Muscle layer of duodenum (tissue), 2 donors: ENCODE measurements around the gene USHBP1.

Source experiments
- H3K27ac ChIP-seq: one replicate; pipeline ENCODE4 v1.7.0; 2013; ENCODE audit warnings: mild to moderate bottlenecking, low read length
- H3K27me3 ChIP-seq: one replicate; pipeline ENCODE4 v1.7.0; 2013; ENCODE audit warnings: low read depth, mild to moderate bottlenecking, control low read depth, low read length
- H3K36me3 ChIP-seq, 2 donors: one replicate each; pipeline ENCODE4 v1.7.0; 2013; ENCODE audit warnings: low read length in 2 of 2, control low read depth in 1 of 2, mild to moderate bottlenecking in 1 of 2; ENCODE audit not compliant: insufficient read depth in 2 of 2, control insufficient read depth in 1 of 2
- H3K4me1 ChIP-seq, 2 donors: one replicate each; pipeline ENCODE4 v1.7.0; 2013; ENCODE audit warnings: low read length in 2 of 2, mild to moderate bottlenecking in 2 of 2, control low read depth in 1 of 2, moderate library complexity in 1 of 2; ENCODE audit not compliant: insufficient read depth in 2 of 2, control insufficient read depth in 1 of 2
- H3K4me3 ChIP-seq, 2 donors: one replicate each; pipeline ENCODE4 v1.7.0; 2013; ENCODE audit warnings: low read length in 2 of 2, low read depth in 1 of 2, mild to moderate bottlenecking in 1 of 2
- H3K9me3 ChIP-seq, 2 donors: one replicate each; pipeline ENCODE4 v1.7.0; 2013; ENCODE audit warnings: low read length in 2 of 2, control low read depth in 1 of 2, mild to moderate bottlenecking in 1 of 2; ENCODE audit not compliant: control insufficient read depth in 1 of 2
- donor health status: healthy.

The USHBP1 gene

GRCh38 chr19:17215127-17215971 lies 49.2 kb downstream of the USHBP1 start, which contains the start of gene USE1:
Gene USE1, plus strand, starts transcription at chr19:17215357. Its CDS starts 49 bp downstream, at chr19:17215406.
- H3K36me3 ChIP-seq, result peaks cover 5 to 47% of the 10 kb centered on the region in 2 donors
- peak within 1 kb of the TSS; percentile 58 to 70 for H3K4me3 ChIP-seq
- no peaks in the 10 kb centered on the region for H3K27me3 ChIP-seq
- H3K9me3 ChIP-seq, result no peaks in the 10 kb centered on the region
- H3K4me1 ChIP-seq, result peaks cover 3 to 15% of the 10 kb centered on the region in 2 donors
- peak within 1 kb of the TSS; percentile 37 for H3K27ac ChIP-seq

- Histone ChIP-seq H3K27ac (peak overlapping the region; percentile 37), H3K36me3 (peaks cover 6 to 54% of the 10 kb centered on the region in 2 donors), H3K4me1 (peaks cover 3 to 12% of the 10 kb centered on the region in 2 donors), H3K4me3 (peak overlapping the region; percentile 58 to 70), H3K9me3 (no peaks in the 10 kb centered on the region), H3K27me3 (no peaks in the 10 kb centered on the region)
These were observed 49.9 kb downstream of the USHBP1 start for GRCh38 chr19:17214508-17215126.

GRCh38 chr19:17213334-17213733 lies 51.2 kb downstream of the USHBP1 start:
- H3K36me3 ChIP-seq, result peaks cover 11 to 58% of the 10 kb centered on the region in 2 donors

GRCh38 chr19:17211547-17212446 lies 52.7 kb downstream of the USHBP1 start:
- Histone ChIP-seq H3K27ac (no peak overlapping the region), H3K36me3 (peaks cover 11 to 50% of the 10 kb centered on the region in 2 donors), H3K27me3 (no peaks in the 10 kb centered on the region), H3K9me3 (no peaks in the 10 kb centered on the region), H3K4me3 (no peak overlapping the region), H3K4me1 (peaks cover 3 to 12% of the 10 kb centered on the region in 2 donors)

More at GRCh38 chr19:17213334-17213733, 51.2 kb downstream of the USHBP1 start:
- no peaks in the 10 kb centered on the region for H3K27me3 ChIP-seq
- no peak overlapping the region for H3K27ac ChIP-seq
- H3K9me3 ChIP-seq, result no peaks in the 10 kb centered on the region
- H3K4me1 ChIP-seq, result peaks cover 3 to 12% of the 10 kb centered on the region in 2 donors
- no peak overlapping the region for H3K4me3 ChIP-seq

- Histone ChIP-seq H3K36me3 (peaks cover 16 to 63% of the 10 kb centered on the region in 2 donors), H3K27ac (no peak overlapping the region), H3K4me1 (peaks cover 3 to 5% of the 10 kb centered on the region in 2 donors)
These were observed 54.2 kb downstream of the USHBP1 start for GRCh38 chr19:17210296-17210695.

GRCh38 chr19:17209126-17210036 lies 55.2 kb downstream of the USHBP1 start:
- H3K27me3 ChIP-seq, result no peaks in the 10 kb centered on the region
- H3K9me3 ChIP-seq, result no peaks in the 10 kb centered on the region
- peaks cover 0 to under 1% of the 10 kb centered on the region in 2 donors for H3K4me1 ChIP-seq
- H3K4me3 ChIP-seq, result no peak overlapping the region
- H3K27ac ChIP-seq, result no peak overlapping the region
- peaks cover 19 to 67% of the 10 kb centered on the region in 2 donors for H3K36me3 ChIP-seq

More at GRCh38 chr19:17210296-17210695, 54.2 kb downstream of the USHBP1 start:
- no peaks in the 10 kb centered on the region for H3K27me3 ChIP-seq
- H3K9me3 ChIP-seq, result no peaks in the 10 kb centered on the region
- no peak overlapping the region for H3K4me3 ChIP-seq

GRCh38 chr19:17206736-17207581 lies 57.6 kb downstream of the USHBP1 start:
- no peaks in the 10 kb centered on the region for H3K9me3 ChIP-seq
- no peak overlapping the region for H3K4me3 ChIP-seq
- H3K4me1 ChIP-seq, result no peaks in the 10 kb centered on the region
- no peak overlapping the region for H3K27ac ChIP-seq
- no peaks in the 10 kb centered on the region for H3K27me3 ChIP-seq
- H3K36me3 ChIP-seq, result peaks cover 35 to 78% of the 10 kb centered on the region in 2 donors

GRCh38 chr19:17205237-17206140 lies 59.1 kb downstream of the USHBP1 start:
- H3K36me3 ChIP-seq, result peaks cover 46 to 80% of the 10 kb centered on the region in 2 donors
- no peak overlapping the region for H3K27ac ChIP-seq

GRCh38 chr19:17202713-17203112 lies 61.8 kb downstream of the USHBP1 start:
- Histone ChIP-seq H3K4me3 (no peak overlapping the region), H3K4me1 (no peaks in the 10 kb centered on the region), H3K27ac (no peak overlapping the region), H3K36me3 (peaks cover 47 to 78% of the 10 kb centered on the region in 2 donors), H3K9me3 (no peaks in the 10 kb centered on the region), H3K27me3 (no peaks in the 10 kb centered on the region)

More at GRCh38 chr19:17205237-17206140, 59.1 kb downstream of the USHBP1 start:
- Histone ChIP-seq H3K9me3 (no peaks in the 10 kb centered on the region), H3K27me3 (no peaks in the 10 kb centered on the region), H3K4me3 (no peak overlapping the region), H3K4me1 (no peaks in the 10 kb centered on the region)
